HCT116 (cell line): ENCODE data around the gene WDR70. TPM values are rescaled to one million over a fixed set of nuclear protein-coding genes. Genes with fewer than 3 reads are reported as not detected.

Source experiments
- ATAC-seq: fragments of 200-7000 bp; cut with Tn5 transposase; 2 replicates; pipeline ENCODE4 v1.9.1; 2020; ENCODE audit warnings: mild to moderate bottlenecking, moderate library complexity
- BruUV-seq: library from RNA; stranded (reverse); fragments of 400-500 nt; replicated peaks from 2 replicates; lab custom pipeline; 2021; lab: Mats Ljungman, UMichigan
- CTCF ChIA-PET: fragments of 300-600 bp; sonication (Branson Sonifier 250); formaldehyde crosslinking; loops from one replicate; lab custom pipeline; 2021; ENCODE audit warnings: antibody characterized with exemption; lab: Charles Lee
- POLR2A ChIA-PET: fragments of 300-600, 350-600 bp; sonication (Branson Sonifier 250); formaldehyde crosslinking; loops from one replicate; lab custom pipeline; 2021; ENCODE audit warnings: antibody characterized with exemption; lab: Charles Lee
- RAD21 ChIA-PET, 2 experiments: fragments of 300-600 bp; sonication (Branson Sonifier 250); formaldehyde crosslinking; loops; one replicate each; lab custom pipeline; 2023; ENCODE audit warnings: low total read pairs in 2 of 2; ENCODE audit not compliant: uncharacterized antibody in 2 of 2, unreplicated experiment in 2 of 2, low non-redundant PET in 1 of 2; lab: Charles Lee
- DNase-seq: peaks from one replicate; pipeline ENCODE4 v3.0.0-alpha.2; 2010; ENCODE audit warnings: low read depth, low spot score
- H2AFZ ChIP-seq: fragments of 200-600 bp; shearing (Covaris generic), sonication (generic); 2 replicates; pipeline ENCODE4 v1.6.1; 2017; ENCODE audit warnings: low read depth, mixed run types, mixed read lengths, antibody characterized with exemption, low read length; ENCODE audit not compliant: poor library complexity, severe bottlenecking
- H3K27ac ChIP-seq: 2 replicates; pipeline ENCODE4 v1.5.1; 2012; ENCODE audit warnings: low read depth, low read length
- H3K27me3 ChIP-seq: fragments of 200-600 bp; sonication (generic); 2 replicates; pipeline ENCODE4 v1.6.1; 2016; ENCODE audit warnings: mixed run types, low read length, mixed read lengths; ENCODE audit not compliant: insufficient read depth
- H3K36me3 ChIP-seq, 2 experiments: fragments of 200-500 bp in 1 of 2; fragments of 200-600 bp in 1 of 2; sonication (Bioruptor generic) in 1 of 2; sonication (generic) in 1 of 2; 2 replicates each; pipeline versions ENCODE4 v1.5.1 to v1.6.1; 2014 to 2016; ENCODE audit warnings: low read length in 2 of 2, inconsistent platforms in 1 of 2, mixed read lengths in 1 of 2, mixed run types in 1 of 2; ENCODE audit not compliant: insufficient read depth in 2 of 2, control insufficient read depth in 1 of 2
- H3K4me1 ChIP-seq, 2 experiments: fragments of 200-600 bp in 1 of 2; sonication (generic) in 1 of 2; 2 replicates each; pipeline versions ENCODE4 v1.5.1 to v1.6.1; 2012 to 2017; ENCODE audit warnings: low read length in 2 of 2, inconsistent platforms in 1 of 2, mild to moderate bottlenecking in 1 of 2, mixed read lengths in 1 of 2, mixed run types in 1 of 2, moderate library complexity in 1 of 2; ENCODE audit not compliant: insufficient read depth in 2 of 2, control insufficient read depth in 1 of 2
- H3K4me2 ChIP-seq: fragments of 200-600 bp; sonication (generic); 2 replicates; pipeline ENCODE4 v1.6.1; 2017; ENCODE audit warnings: mixed run types, low read length, mixed read lengths
- H3K4me3 ChIP-seq, 2 experiments: fragments of 200-600 bp in 1 of 2; sonication (generic) in 1 of 2; replicated peaks in 1 of 2; 2 replicates each; pipeline ENCODE4 v1.5.1; 2011 to 2016; ENCODE audit warnings: low read length in 2 of 2, control low read depth in 1 of 2, low read depth in 1 of 2, mild to moderate bottlenecking in 1 of 2, mixed read lengths in 1 of 2, mixed run types in 1 of 2
- H3K79me2 ChIP-seq: fragments of 200-600 bp; sonication (generic); 2 replicates; pipeline ENCODE4 v1.6.1; 2017; ENCODE audit warnings: mild to moderate bottlenecking, mixed run types, low read length, moderate library complexity, mixed read lengths; ENCODE audit not compliant: insufficient read depth
- H3K9ac ChIP-seq: fragments of 200-600 bp; sonication (generic); 2 replicates; pipeline ENCODE4 v1.6.1; 2016; ENCODE audit warnings: low read length, mixed read lengths
- H3K9me2 ChIP-seq: fragments of 200-600 bp; sonication (generic), shearing (Covaris generic); 2 replicates; pipeline ENCODE4 v1.6.1; 2017; ENCODE audit warnings: mixed run types, mild to moderate bottlenecking, moderate library complexity; ENCODE audit not compliant: insufficient read depth
- H3K9me3 ChIP-seq, 2 experiments: fragments of 200-500 bp in 1 of 2; fragments of 200-600 bp in 1 of 2; sonication (Bioruptor generic) in 1 of 2; sonication (generic) in 1 of 2; 2 replicates each; pipeline ENCODE4 v1.6.1; 2014 to 2017; ENCODE audit warnings: low read length in 2 of 2, mixed read lengths in 2 of 2, inconsistent platforms in 1 of 2, low read depth in 1 of 2, mild to moderate bottlenecking in 1 of 2, mixed run types in 1 of 2, moderate library complexity in 1 of 2; ENCODE audit not compliant: control insufficient read depth in 1 of 2, insufficient read depth in 1 of 2
- H4K20me1 ChIP-seq: fragments of 200-600 bp; sonication (generic), shearing (Covaris generic); 2 replicates; pipeline ENCODE4 v1.6.1; 2017; ENCODE audit warnings: mixed run types, mild to moderate bottlenecking, moderate library complexity; ENCODE audit not compliant: insufficient read depth
- CBX3 ChIP-seq: IDR thresholded peaks from 2 replicates; pipeline ENCODE4 v1.6.1; 2012; ENCODE audit warnings: low read depth
- JUND ChIP-seq: IDR thresholded peaks from 2 replicates; pipeline ENCODE4 v1.6.1; 2012
- POLR2AphosphoS5 ChIP-seq: IDR thresholded peaks from 2 replicates; pipeline ENCODE4 v1.6.1; 2011; ENCODE audit warnings: mild to moderate bottlenecking, low read depth, low read length, moderate library complexity
- SIN3A ChIP-seq: IDR thresholded peaks from 2 replicates; pipeline ENCODE4 v1.6.1; 2012; ENCODE audit warnings: low read depth
- TCF7L2 ChIP-seq: IDR thresholded peaks from 2 replicates; pipeline ENCODE4 v1.7.0; 2011; ENCODE audit warnings: borderline replicate concordance, inconsistent platforms; ENCODE audit not compliant: insufficient read depth, insufficient read length; ENCODE audit errors: extremely low read depth
- ZNF274 ChIP-seq: fragments of 200-500 bp; sonication (Bioruptor generic); IDR thresholded peaks from 2 replicates; pipeline ENCODE4 v1.6.1; 2014; ENCODE audit warnings: mild to moderate bottlenecking, low read depth, low read length, inconsistent platforms
- intact Hi-C: fragments of 100-400 bp; cut with micrococcal nuclease; formaldehyde crosslinking; loops from 2 replicates; pipeline ENCODE4 v1.10.0; 2022
- total RNA-seq: library from RNA; stranded (reverse); gene quantifications from one replicate; pipeline ENCODE4 v1.2.1, GENCODE V29; 2021; ENCODE audit not compliant: unreplicated experiment
- TF ChIP-seq, protein P1 (sequence below): IDR thresholded peaks from 2 replicates; pipeline ENCODE4 v1.6.1; 2012

Gene WDR70
- total RNA-seq, 1 experiment from 2014 or later: 31.1 TPM

DNA sequence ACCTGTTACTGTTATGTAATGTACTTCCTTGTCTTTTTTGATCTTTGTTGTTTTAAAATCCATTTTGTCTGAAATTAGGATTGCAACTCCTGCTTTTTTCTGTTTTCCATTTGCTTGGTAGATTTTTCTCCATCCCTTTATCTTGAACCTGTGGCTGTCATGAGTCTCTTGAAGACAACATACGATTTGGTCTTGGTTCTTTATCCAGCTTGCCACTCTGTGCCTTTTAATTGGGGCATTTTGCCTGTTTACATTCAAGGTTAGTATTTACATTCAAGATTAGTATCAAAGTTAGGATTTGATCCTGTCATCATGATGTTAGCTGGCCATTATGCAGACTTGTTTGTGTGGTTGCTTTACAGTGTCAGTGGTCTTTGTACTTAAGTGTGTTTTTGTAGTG is 304.0 kb downstream of the WDR70 start:
- H3K4me3 ChIP-seq: no peak overlapping the region
- DNase-seq: no peak
- intact Hi-C loops: no loop called here
- CTCF ChIA-PET: no interaction called here
- POLR2A ChIA-PET: no interaction called here
- no peak overlapping the region for H3K4me2 ChIP-seq
- no peak for ATAC-seq
- no peaks in the 10 kb centered on the region for H3K36me3 ChIP-seq
- no peak overlapping the region for H3K9ac ChIP-seq
- H4K20me1 ChIP-seq: no peaks in the 10 kb centered on the region
- no peaks in the 10 kb centered on the region for H3K9me3 ChIP-seq
- H3K4me1 ChIP-seq: peaks cover 0 to 4% of the 10 kb centered on the region in 2 experiments; a peak in 2 of 4 replicates
- TF ChIP-seq ZNF274: no peak
- TF ChIP-seq CBX3: no peak
- BruUV-seq: no TSS peak
- H3K27ac ChIP-seq: no peak overlapping the region
- H3K79me2 ChIP-seq: no peaks in the 10 kb centered on the region
- RAD21 ChIA-PET: no interaction called here
- H2AFZ ChIP-seq: no peak overlapping the region
- H3K27me3 ChIP-seq: no peaks in the 10 kb centered on the region
- H3K9me2 ChIP-seq: no peaks in the 10 kb centered on the region

- no peak overlapping the region for H3K4me2 ChIP-seq
- H3K4me3 ChIP-seq: no peak overlapping the region
- H3K27me3 ChIP-seq: no peaks in the 10 kb centered on the region
- DNase-seq (no peak), ATAC-seq (no peak)
- peaks cover 0 to under 1% of the 10 kb centered on the region in 2 experiments; a peak in 1 of 4 replicates for H3K4me1 ChIP-seq
- no peaks in the 10 kb centered on the region for H3K36me3 ChIP-seq
- ChIA-PET RAD21 (interaction anchor here in 1 of 2 experiments (0.5 kb wide), 1 partner anchor 274 kb away, joined by 3 read pairs; no protein-coding TSS in a partner anchor), POLR2A (no interaction called here), CTCF (no interaction called here)
- TF ChIP-seq ZNF274 (no peak), POLR2AphosphoS5 (no peak), SIN3A (no peak), TCF7L2 (no peak), JUND (no peak)
- TF ChIP-seq, protein P1, sequence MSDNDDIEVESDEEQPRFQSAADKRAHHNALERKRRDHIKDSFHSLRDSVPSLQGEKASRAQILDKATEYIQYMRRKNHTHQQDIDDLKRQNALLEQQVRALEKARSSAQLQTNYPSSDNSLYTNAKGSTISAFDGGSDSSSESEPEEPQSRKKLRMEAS: no peak
- H2AFZ ChIP-seq: no peak overlapping the region
- no peak overlapping the region for H3K27ac ChIP-seq
- no TSS peak for BruUV-seq
- H3K9me2 ChIP-seq: no peaks in the 10 kb centered on the region
- no peaks in the 10 kb centered on the region for H3K9me3 ChIP-seq
- no peak overlapping the region for H3K9ac ChIP-seq
- H3K79me2 ChIP-seq: no peaks in the 10 kb centered on the region
- no peaks in the 10 kb centered on the region for H4K20me1 ChIP-seq
- intact Hi-C loops: no loop called here
These were observed 306.1 kb downstream of the WDR70 start for GRCh38 chr5:37685211-37685610.
